ENCODE results near the gene ATP1B1. TPM values are rescaled to one million over a fixed set of nuclear protein-coding genes. Genes with fewer than 3 reads are reported as not detected.

Gene ATP1B1
- total RNA-seq, 1 experiment from 2014 or later: 40.7 TPM

DNA sequence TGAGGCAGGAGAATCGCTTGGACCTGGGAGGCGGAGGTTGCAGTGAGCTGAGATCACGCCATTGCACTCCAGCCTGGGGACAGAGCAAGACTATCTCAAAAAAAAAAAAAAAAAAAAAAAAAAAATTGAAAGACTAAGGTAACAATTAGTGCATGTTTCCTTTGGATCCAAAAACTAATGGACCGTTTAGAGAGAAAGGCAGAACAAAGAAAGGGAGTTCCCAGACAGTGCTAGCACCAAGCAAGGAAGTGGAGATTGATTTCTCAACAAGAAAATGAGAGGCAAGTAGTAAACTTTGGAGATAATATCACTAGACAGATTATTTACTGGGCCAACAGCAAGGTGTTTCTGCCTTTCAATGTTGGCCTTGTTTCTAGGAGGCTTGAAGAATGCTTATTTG, 24.2 kb downstream of the ATP1B1 start:
- ChIA-PET CTCF (no interaction called here), POLR2A (no interaction called here)
- peaks cover 13% of the 10 kb centered on the region for H3K4me1 Mint-ChIP-seq
- H3K27ac Mint-ChIP-seq: no peak overlapping the region
- H3K36me3 Mint-ChIP-seq: peaks cover 47% of the 10 kb centered on the region
- DNase-seq (ENCODE audit: low spot score) (no peak), ATAC-seq (no peak)
- TF ChIP-seq SMAD4 (CRISPR knock-in tag; IDR thresholded peaks at IDR 0.05) (no peak), CREM (CRISPR knock-in tag; IDR thresholded peaks at IDR 0.05) (no peak), GTF2I (CRISPR knock-in tag; conservative IDR thresholded peaks at IDR 0.05) (no peak), ETV6 (CRISPR knock-in tag; IDR thresholded peaks at IDR 0.05) (no peak), TCF7 (CRISPR knock-in tag; IDR thresholded peaks at IDR 0.05; ENCODE audit: low read depth) (no peak), ZNF232 (CRISPR knock-in tag; IDR thresholded peaks at IDR 0.05) (no peak), IRF2 (CRISPR knock-in tag; IDR thresholded peaks at IDR 0.05; ENCODE audit: borderline replicate concordance, low read depth) (no peak), FOXK1 (CRISPR knock-in tag; IDR thresholded peaks at IDR 0.05) (no peak), TP53 (CRISPR knock-in tag; IDR thresholded peaks at IDR 0.05) (no peak), ZNF138 (CRISPR knock-in tag; conservative IDR thresholded peaks at IDR 0.05) (no peak), ZNF671 (CRISPR knock-in tag; IDR thresholded peaks at IDR 0.05) (no peak)
- TF ChIP-seq, protein P1, sequence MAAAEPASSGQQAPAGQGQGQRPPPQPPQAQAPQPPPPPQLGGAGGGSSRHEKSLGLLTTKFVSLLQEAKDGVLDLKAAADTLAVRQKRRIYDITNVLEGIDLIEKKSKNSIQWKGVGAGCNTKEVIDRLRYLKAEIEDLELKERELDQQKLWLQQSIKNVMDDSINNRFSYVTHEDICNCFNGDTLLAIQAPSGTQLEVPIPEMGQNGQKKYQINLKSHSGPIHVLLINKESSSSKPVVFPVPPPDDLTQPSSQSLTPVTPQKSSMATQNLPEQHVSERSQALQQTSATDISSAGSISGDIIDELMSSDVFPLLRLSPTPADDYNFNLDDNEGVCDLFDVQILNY (CRISPR knock-in tag; IDR thresholded peaks at IDR 0.05): no peak
- TF ChIP-seq, protein P2, sequence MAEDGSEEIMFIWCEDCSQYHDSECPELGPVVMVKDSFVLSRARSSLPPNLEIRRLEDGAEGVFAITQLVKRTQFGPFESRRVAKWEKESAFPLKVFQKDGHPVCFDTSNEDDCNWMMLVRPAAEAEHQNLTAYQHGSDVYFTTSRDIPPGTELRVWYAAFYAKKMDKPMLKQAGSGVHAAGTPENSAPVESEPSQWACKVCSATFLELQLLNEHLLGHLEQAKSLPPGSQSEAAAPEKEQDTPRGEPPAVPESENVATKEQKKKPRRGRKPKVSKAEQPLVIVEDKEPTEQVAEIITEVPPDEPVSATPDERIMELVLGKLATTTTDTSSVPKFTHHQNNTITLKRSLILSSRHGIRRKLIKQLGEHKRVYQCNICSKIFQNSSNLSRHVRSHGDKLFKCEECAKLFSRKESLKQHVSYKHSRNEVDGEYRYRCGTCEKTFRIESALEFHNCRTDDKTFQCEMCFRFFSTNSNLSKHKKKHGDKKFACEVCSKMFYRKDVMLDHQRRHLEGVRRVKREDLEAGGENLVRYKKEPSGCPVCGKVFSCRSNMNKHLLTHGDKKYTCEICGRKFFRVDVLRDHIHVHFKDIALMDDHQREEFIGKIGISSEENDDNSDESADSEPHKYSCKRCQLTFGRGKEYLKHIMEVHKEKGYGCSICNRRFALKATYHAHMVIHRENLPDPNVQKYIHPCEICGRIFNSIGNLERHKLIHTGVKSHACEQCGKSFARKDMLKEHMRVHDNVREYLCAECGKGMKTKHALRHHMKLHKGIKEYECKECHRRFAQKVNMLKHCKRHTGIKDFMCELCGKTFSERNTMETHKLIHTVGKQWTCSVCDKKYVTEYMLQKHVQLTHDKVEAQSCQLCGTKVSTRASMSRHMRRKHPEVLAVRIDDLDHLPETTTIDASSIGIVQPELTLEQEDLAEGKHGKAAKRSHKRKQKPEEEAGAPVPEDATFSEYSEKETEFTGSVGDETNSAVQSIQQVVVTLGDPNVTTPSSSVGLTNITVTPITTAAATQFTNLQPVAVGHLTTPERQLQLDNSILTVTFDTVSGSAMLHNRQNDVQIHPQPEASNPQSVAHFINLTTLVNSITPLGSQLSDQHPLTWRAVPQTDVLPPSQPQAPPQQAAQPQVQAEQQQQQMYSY (CRISPR knock-in tag; IDR thresholded peaks at IDR 0.05): no peak
- TF ChIP-seq, protein P3, sequence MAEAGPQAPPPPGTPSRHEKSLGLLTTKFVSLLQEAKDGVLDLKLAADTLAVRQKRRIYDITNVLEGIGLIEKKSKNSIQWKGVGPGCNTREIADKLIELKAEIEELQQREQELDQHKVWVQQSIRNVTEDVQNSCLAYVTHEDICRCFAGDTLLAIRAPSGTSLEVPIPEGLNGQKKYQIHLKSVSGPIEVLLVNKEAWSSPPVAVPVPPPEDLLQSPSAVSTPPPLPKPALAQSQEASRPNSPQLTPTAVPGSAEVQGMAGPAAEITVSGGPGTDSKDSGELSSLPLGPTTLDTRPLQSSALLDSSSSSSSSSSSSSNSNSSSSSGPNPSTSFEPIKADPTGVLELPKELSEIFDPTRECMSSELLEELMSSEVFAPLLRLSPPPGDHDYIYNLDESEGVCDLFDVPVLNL (CRISPR knock-in tag; IDR thresholded peaks at IDR 0.05; ENCODE audit: borderline replicate concordance, low read depth): no peak
- TF ChIP-seq, protein P4, sequence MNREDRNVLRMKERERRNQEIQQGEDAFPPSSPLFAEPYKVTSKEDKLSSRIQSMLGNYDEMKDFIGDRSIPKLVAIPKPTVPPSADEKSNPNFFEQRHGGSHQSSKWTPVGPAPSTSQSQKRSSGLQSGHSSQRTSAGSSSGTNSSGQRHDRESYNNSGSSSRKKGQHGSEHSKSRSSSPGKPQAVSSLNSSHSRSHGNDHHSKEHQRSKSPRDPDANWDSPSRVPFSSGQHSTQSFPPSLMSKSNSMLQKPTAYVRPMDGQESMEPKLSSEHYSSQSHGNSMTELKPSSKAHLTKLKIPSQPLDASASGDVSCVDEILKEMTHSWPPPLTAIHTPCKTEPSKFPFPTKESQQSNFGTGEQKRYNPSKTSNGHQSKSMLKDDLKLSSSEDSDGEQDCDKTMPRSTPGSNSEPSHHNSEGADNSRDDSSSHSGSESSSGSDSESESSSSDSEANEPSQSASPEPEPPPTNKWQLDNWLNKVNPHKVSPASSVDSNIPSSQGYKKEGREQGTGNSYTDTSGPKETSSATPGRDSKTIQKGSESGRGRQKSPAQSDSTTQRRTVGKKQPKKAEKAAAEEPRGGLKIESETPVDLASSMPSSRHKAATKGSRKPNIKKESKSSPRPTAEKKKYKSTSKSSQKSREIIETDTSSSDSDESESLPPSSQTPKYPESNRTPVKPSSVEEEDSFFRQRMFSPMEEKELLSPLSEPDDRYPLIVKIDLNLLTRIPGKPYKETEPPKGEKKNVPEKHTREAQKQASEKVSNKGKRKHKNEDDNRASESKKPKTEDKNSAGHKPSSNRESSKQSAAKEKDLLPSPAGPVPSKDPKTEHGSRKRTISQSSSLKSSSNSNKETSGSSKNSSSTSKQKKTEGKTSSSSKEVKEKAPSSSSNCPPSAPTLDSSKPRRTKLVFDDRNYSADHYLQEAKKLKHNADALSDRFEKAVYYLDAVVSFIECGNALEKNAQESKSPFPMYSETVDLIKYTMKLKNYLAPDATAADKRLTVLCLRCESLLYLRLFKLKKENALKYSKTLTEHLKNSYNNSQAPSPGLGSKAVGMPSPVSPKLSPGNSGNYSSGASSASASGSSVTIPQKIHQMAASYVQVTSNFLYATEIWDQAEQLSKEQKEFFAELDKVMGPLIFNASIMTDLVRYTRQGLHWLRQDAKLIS (CRISPR knock-in tag; IDR thresholded peaks at IDR 0.05; ENCODE audit: borderline replicate concordance): no peak
- H3K27me3 Mint-ChIP-seq (ENCODE audit: low read depth): no peaks in the 10 kb centered on the region
- H3K9me3 Mint-ChIP-seq: no peaks in the 10 kb centered on the region
- no peak overlapping the region for H3K4me3 Mint-ChIP-seq

DNA sequence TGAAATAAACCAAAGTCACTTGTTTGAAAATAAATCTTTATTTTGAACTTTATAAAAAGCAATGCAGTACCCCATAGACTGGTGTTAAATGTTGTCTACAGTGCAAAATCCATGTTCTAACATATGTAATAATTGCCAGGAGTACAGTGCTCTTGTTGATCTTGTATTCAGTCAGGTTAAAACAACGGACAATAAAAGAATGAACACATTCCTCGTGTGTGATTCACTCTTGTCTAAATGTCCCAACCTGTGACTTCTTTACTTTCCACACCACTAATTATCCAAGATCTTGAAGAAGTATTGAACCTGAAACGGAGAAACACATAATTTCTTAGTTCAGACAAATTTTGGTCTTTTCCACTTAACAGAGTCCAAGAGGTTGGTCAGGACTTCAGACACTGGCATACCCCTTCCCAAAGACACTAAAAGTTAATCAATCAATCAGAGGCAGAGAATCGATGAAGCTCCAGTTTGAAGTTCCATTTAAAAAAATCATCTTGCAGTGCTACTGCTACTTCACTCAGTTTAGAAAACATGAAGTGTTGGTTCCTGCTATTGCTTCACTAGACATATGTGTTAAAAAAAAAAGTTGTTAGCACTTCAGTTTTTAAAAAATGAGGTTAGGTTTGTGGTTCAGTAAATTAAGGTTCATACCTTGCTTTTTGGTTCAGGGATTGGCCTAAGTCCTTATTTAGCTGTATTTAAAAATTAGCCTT, 26.2 kb downstream of the ATP1B1 start:
- DNase-seq (ENCODE audit: low spot score) (no peak), ATAC-seq (no peak)
- CTCF ChIA-PET: interaction anchor here (1.3 kb wide), 1 partner anchor 216 kb away, joined by 7 read pairs; no protein-coding TSS in a partner anchor
- Mint-ChIP-seq H3K4me3 (no peak overlapping the region), H3K4me1 (peaks cover 29% of the 10 kb centered on the region), H3K9me3 (no peaks in the 10 kb centered on the region), H3K27ac (no peak overlapping the region), H3K36me3 (peaks cover 38% of the 10 kb centered on the region), H3K27me3 (ENCODE audit: low read depth) (no peaks in the 10 kb centered on the region)
- POLR2A ChIA-PET: interaction anchor here (0.6 kb wide), 1 partner anchor 100 kb away, joined by 5 read pairs; no protein-coding TSS in a partner anchor
- TF ChIP-seq, protein P4 (CRISPR knock-in tag; IDR thresholded peaks at IDR 0.05; ENCODE audit: borderline replicate concordance): no peak
- TF ChIP-seq ATF1 (CRISPR knock-in tag; IDR thresholded peaks at IDR 0.05) (no peak), CREM (CRISPR knock-in tag; IDR thresholded peaks at IDR 0.05) (no peak), RELA (CRISPR knock-in tag; IDR thresholded peaks at IDR 0.05; ENCODE audit: borderline replicate concordance) (no peak), MXD4 (CRISPR knock-in tag; IDR thresholded peaks at IDR 0.05; ENCODE audit: borderline replicate concordance) (no peak), SMAD4 (CRISPR knock-in tag; IDR thresholded peaks at IDR 0.05) (no peak)
- TF ChIP-seq, protein P5, sequence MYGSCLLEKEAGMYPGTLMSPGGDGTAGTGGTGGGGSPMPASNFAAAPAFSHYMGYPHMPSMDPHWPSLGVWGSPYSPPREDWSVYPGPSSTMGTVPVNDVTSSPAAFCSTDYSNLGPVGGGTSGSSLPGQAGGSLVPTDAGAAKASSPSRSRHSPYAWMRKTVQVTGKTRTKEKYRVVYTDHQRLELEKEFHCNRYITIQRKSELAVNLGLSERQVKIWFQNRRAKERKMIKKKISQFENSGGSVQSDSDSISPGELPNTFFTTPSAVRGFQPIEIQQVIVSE (CRISPR knock-in tag; IDR thresholded peaks at IDR 0.05; ENCODE audit: borderline replicate concordance): no peak

Data from WTC11 (cell line).